H1 (cell line): ENCODE data around the gene SSH2. TPM values are rescaled to one million over a fixed set of nuclear protein-coding genes. Genes with fewer than 3 reads are reported as not detected.

Experiments used
- CTCF ChIA-PET: fragments of 300-600 bp; sonication (Branson Sonifier 250); formaldehyde crosslinking; loops from one replicate; lab custom pipeline; 2021; ENCODE audit not compliant: partially characterized antibody; lab: Charles Lee
- POLR2A ChIA-PET: fragments of 300-600 bp; sonication (Branson Sonifier 250); formaldehyde crosslinking; loops from one replicate; lab custom pipeline; 2021; ENCODE audit warnings: inconsistent platforms; ENCODE audit not compliant: partially characterized antibody; lab: Charles Lee
- DNase-seq, 2 experiments: peaks; one replicate each; pipeline versions ENCODE4 v3.0.0 to v3.0.0-alpha.2; 2010 to 2022; ENCODE audit warnings: low spot score in 2 of 2, low read depth in 1 of 2, mixed read lengths in 1 of 2
- FAIRE-seq: peaks from 2 replicates; lab custom pipeline; 2011; peaks lifted over from hg19 to GRCh38; lab: Jason Lieb, UNC
- H2AFZ ChIP-seq: 2 replicates; pipeline ENCODE4 v1.8.1; 2012; ENCODE audit warnings: low read length, inconsistent platforms
- H2AK5ac ChIP-seq: 2 replicates; pipeline ENCODE4 v1.6.1; 2013; ENCODE audit warnings: low read depth, low read length
- H2BK120ac ChIP-seq: replicated peaks from 2 replicates; pipeline ENCODE3; 2013; ENCODE audit warnings: low read depth, low read length, inconsistent platforms
- H2BK12ac ChIP-seq: 2 replicates; pipeline ENCODE4 v1.6.1; 2013; ENCODE audit warnings: low read depth, low read length
- H2BK15ac ChIP-seq: 2 replicates; pipeline ENCODE4 v1.6.1; 2013; ENCODE audit warnings: low read length
- H2BK20ac ChIP-seq: 2 replicates; pipeline ENCODE4 v1.6.1; 2013; ENCODE audit warnings: low read length
- H2BK5ac ChIP-seq: 2 replicates; pipeline ENCODE4 v1.6.1; 2013; ENCODE audit warnings: low read depth, low read length
- H3K14ac ChIP-seq: 2 replicates; pipeline ENCODE4 v1.6.1; 2013; ENCODE audit warnings: inconsistent platforms; ENCODE audit not compliant: insufficient read length
- H3K18ac ChIP-seq: 2 replicates; pipeline ENCODE4 v1.6.1; 2013; ENCODE audit warnings: low read length; ENCODE audit errors: extremely low read depth
- H3K23ac ChIP-seq: 2 replicates; pipeline ENCODE4 v1.6.1; 2013; ENCODE audit warnings: inconsistent platforms; ENCODE audit not compliant: insufficient read length
- H3K23me2 ChIP-seq: 2 replicates; pipeline ENCODE4 v1.6.1; 2013; ENCODE audit warnings: low read depth, low read length
- H3K27ac ChIP-seq: 2 replicates; pipeline ENCODE4 v1.6.1; 2011; ENCODE audit warnings: low read depth, low read length, inconsistent platforms
- H3K27me3 ChIP-seq, 4 experiments: replicated peaks in 1 of 4; 1 replicate in 1 of 4; 2 replicates in 3 of 4; pipeline versions ENCODE4 v1.6.1 to v1.8.1; 2011 to 2013; ENCODE audit warnings: low read length in 3 of 4, mild to moderate bottlenecking in 3 of 4, inconsistent platforms in 2 of 4, mixed read lengths in 2 of 4, moderate library complexity in 1 of 4; ENCODE audit not compliant: control insufficient read depth in 3 of 4, insufficient read depth in 3 of 4; ENCODE audit errors: extremely low read depth in 1 of 4
- H3K36me3 ChIP-seq, 4 experiments: 2 replicates each; pipeline versions ENCODE4 v1.6.1 to v1.8.1; 2011 to 2013; ENCODE audit warnings: mild to moderate bottlenecking in 4 of 4, low read length in 3 of 4, moderate library complexity in 2 of 4, control low read depth in 1 of 4, inconsistent platforms in 1 of 4; ENCODE audit not compliant: insufficient read depth in 4 of 4, control insufficient read depth in 2 of 4
- H3K4ac ChIP-seq: replicated peaks from 2 replicates; pipeline ENCODE3; 2013; ENCODE audit warnings: low read length, low read depth, mixed read lengths, inconsistent platforms; ENCODE audit not compliant: insufficient read length
- H3K4me1 ChIP-seq, 4 experiments: replicated peaks in 1 of 4; 1 replicate in 1 of 4; 2 replicates in 3 of 4; pipeline versions ENCODE4 v1.6.1 to v1.8.1; 2011 to 2013; ENCODE audit warnings: low read length in 3 of 4, inconsistent platforms in 2 of 4, mixed read lengths in 1 of 4; ENCODE audit not compliant: insufficient read depth in 4 of 4, control insufficient read depth in 3 of 4
- H3K4me2 ChIP-seq, 2 experiments: 2 replicates each; pipeline versions ENCODE4 v1.6.1 to v1.8.1; 2011 to 2013; ENCODE audit warnings: low read depth in 2 of 2, low read length in 2 of 2, control low read depth in 1 of 2, inconsistent platforms in 1 of 2, mild to moderate bottlenecking in 1 of 2; ENCODE audit not compliant: insufficient read depth in 1 of 2
- H3K4me3 ChIP-seq, 4 experiments: fragments of 200-600, 300-600 bp in 1 of 4; sonication (generic), shearing (Covaris generic), sonication (Bioruptor Twin) in 1 of 4; 2 replicates each; pipeline versions ENCODE4 v1.5.1 to v1.8.1; 2011 to 2016; ENCODE audit warnings: low read length in 4 of 4, low read depth in 3 of 4, control low read depth in 2 of 4, inconsistent platforms in 2 of 4, mild to moderate bottlenecking in 2 of 4, mixed read lengths in 1 of 4, moderate library complexity in 1 of 4; ENCODE audit not compliant: insufficient read depth in 2 of 4; ENCODE audit errors: extremely low read depth in 1 of 4
- H3K56ac ChIP-seq: replicated peaks from 2 replicates; pipeline ENCODE3; 2013; ENCODE audit warnings: low read depth, mild to moderate bottlenecking, mixed read lengths, low read length, inconsistent platforms; ENCODE audit not compliant: insufficient read length
- H3K79me1 ChIP-seq: 2 replicates; pipeline ENCODE4 v1.6.1; 2013; ENCODE audit warnings: low read depth, low read length, control low read depth
- H3K79me2 ChIP-seq, 2 experiments: 2 replicates each; pipeline versions ENCODE4 v1.6.1 to v1.8.1; 2012 to 2013; ENCODE audit warnings: low read length in 2 of 2, mild to moderate bottlenecking in 2 of 2, inconsistent platforms in 1 of 2; ENCODE audit not compliant: insufficient read depth in 2 of 2, control insufficient read depth in 1 of 2
- H3K9ac ChIP-seq, 4 experiments: replicated peaks in 1 of 4; 1 replicate in 1 of 4; 2 replicates in 3 of 4; pipeline versions ENCODE4 v1.6.1 to v1.8.1; 2011 to 2013; ENCODE audit warnings: low read depth in 3 of 4, low read length in 3 of 4, control low read depth in 2 of 4, mild to moderate bottlenecking in 2 of 4, moderate library complexity in 2 of 4, inconsistent platforms in 1 of 4; ENCODE audit errors: extremely low read depth in 1 of 4
- H3K9me3 ChIP-seq, 2 experiments: 2 replicates each; pipeline versions ENCODE4 v1.6.1 to v1.8.1; 2012 to 2013; ENCODE audit warnings: mild to moderate bottlenecking in 2 of 2, moderate library complexity in 2 of 2, control low read depth in 1 of 2, inconsistent platforms in 1 of 2, low read depth in 1 of 2, low read length in 1 of 2, mixed read lengths in 1 of 2; ENCODE audit not compliant: insufficient read depth in 2 of 2
- H4K20me1 ChIP-seq, 2 experiments: replicated peaks in 1 of 2; 2 replicates each; pipeline versions ENCODE3 to v1.8.1; 2011 to 2013; ENCODE audit warnings: inconsistent platforms in 2 of 2, low read length in 2 of 2, mild to moderate bottlenecking in 1 of 2; ENCODE audit not compliant: insufficient read depth in 2 of 2, control insufficient read depth in 1 of 2
- H4K5ac ChIP-seq: 2 replicates; pipeline ENCODE4 v1.6.1; 2013; ENCODE audit warnings: low read length, low read depth, mixed read lengths, inconsistent platforms; ENCODE audit not compliant: insufficient read length
- H4K8ac ChIP-seq: 2 replicates; pipeline ENCODE4 v1.8.0; 2013; ENCODE audit warnings: mild to moderate bottlenecking, moderate library complexity, low read length, inconsistent platforms; ENCODE audit not compliant: insufficient read depth; ENCODE audit errors: extremely low read depth
- H4K91ac ChIP-seq: replicated peaks from 2 replicates; pipeline ENCODE3; 2013; ENCODE audit warnings: low read length, mixed read lengths, inconsistent platforms; ENCODE audit not compliant: insufficient read length
- CHD2 ChIP-seq: IDR thresholded peaks from 2 replicates; pipeline ENCODE4 v1.6.1; 2012; ENCODE audit warnings: low read length, improper control_type of control experiment
- CREB1 ChIP-seq: IDR thresholded peaks from 2 replicates; pipeline ENCODE4 v1.6.1; 2012; ENCODE audit warnings: inconsistent platforms
- HDAC6 ChIP-seq: IDR thresholded peaks from one replicate; pipeline ENCODE4 v1.7.1; 2012; ENCODE audit warnings: low read depth, mild to moderate bottlenecking, inconsistent platforms, low read length, moderate library complexity
- KDM1A ChIP-seq: fragments of 200-600, 300-600 bp; sonication (generic); IDR thresholded peaks from 2 replicates; pipeline ENCODE4 v1.7.1; 2016; ENCODE audit warnings: mild to moderate bottlenecking, low read length, borderline replicate concordance
- KDM5A ChIP-seq: fragments of 200-600 bp; IDR thresholded peaks from 2 replicates; pipeline ENCODE4 v1.7.1; 2012; ENCODE audit warnings: mild to moderate bottlenecking, low read length, inconsistent platforms, mixed read lengths
- NRF1 ChIP-seq: IDR thresholded peaks from 2 replicates; pipeline ENCODE4 v1.6.1; 2011; ENCODE audit warnings: mild to moderate bottlenecking, low read depth, low read length, improper control_type of control experiment
- PHF8 ChIP-seq: fragments of 200-600 bp; sonication (generic); conservative IDR thresholded peaks from 2 replicates; pipeline ENCODE4 v1.7.1; 2012; ENCODE audit warnings: low read depth, mild to moderate bottlenecking, inconsistent platforms, low read length, moderate library complexity
- SIX5 ChIP-seq: IDR thresholded peaks from 2 replicates; pipeline ENCODE4 v1.6.1; 2011; ENCODE audit warnings: mild to moderate bottlenecking, low read depth, low read length
- TAF7 ChIP-seq: optimal IDR thresholded peaks from 2 replicates; pipeline ENCODE3; 2011; ENCODE audit warnings: low read depth, mild to moderate bottlenecking, inconsistent platforms, low read length, moderate library complexity, borderline replicate concordance
- YY1 ChIP-seq: IDR thresholded peaks from 2 replicates; pipeline ENCODE4 v1.6.1; 2011; ENCODE audit warnings: low read depth, mild to moderate bottlenecking, low read length
- WGBS, 2 experiments: shearing (Covaris generic) in 1 of 2; methylation state at CpG; one replicate each; pipeline versions ENCODE4 v1.1.6 to v1.1.7; 2013 to 2015; ENCODE audit warnings: low lambda C conversion rate in 2 of 2, mixed read lengths in 2 of 2, inconsistent platforms in 1 of 2, low coverage in 1 of 2, missing lambda C conversion rate in 1 of 2; ENCODE audit not compliant: insufficient replicate concordance in 2 of 2, insufficient coverage in 1 of 2, insufficient read length in 1 of 2; ENCODE audit errors: extremely low coverage in 1 of 2, missing lambda C conversion rate in 1 of 2; 5-methylcytosine and 5-hydroxymethylcytosine counted together
- polyA plus RNA-seq, 7 experiments: library from polyadenylated mRNA; depleted of rRNA in 3 of 7; stranded (reverse) in 5 of 7; unstranded in 2 of 7; fragments of >200 nt in 5 of 7; fragments of 200-250 nt in 2 of 7; gene quantifications; 1 replicate in 5 of 7; 2 replicates in 1 of 7; 4 replicates in 1 of 7; pipeline versions ENCODE4 v1.2.1 to v1.2.3, GENCODE V29; 2011 to 2013; ENCODE audit warnings: missing spikeins in 2 of 7, mixed read lengths in 2 of 7
- total RNA-seq: library from RNA; stranded (reverse); fragmentation: NEBNext Ultra II Directional; extraction: Animal tissue kit (Norgen Biotek cat#: 25700); gene quantifications from 2 replicates; pipeline ENCODE4 v1.2.1, GENCODE V29; 2021
- TF ChIP-seq, protein P1 (sequence below), 3 experiments: IDR thresholded peaks; 1 replicate in 2 of 3; 2 replicates in 1 of 3; pipeline versions ENCODE4 v1.5.1 to v1.6.1; 2011; ENCODE audit warnings: low read length in 3 of 3, mild to moderate bottlenecking in 3 of 3, inconsistent platforms in 2 of 3, low read depth in 1 of 3, moderate library complexity in 1 of 3; ENCODE audit not compliant: insufficient read depth in 1 of 3; ENCODE audit errors: control extremely low read depth in 1 of 3
- TF ChIP-seq, protein P2 (sequence below): IDR thresholded peaks from 2 replicates; pipeline ENCODE4 v1.6.1; 2011; ENCODE audit warnings: low read depth, mild to moderate bottlenecking, low read length; ENCODE audit not compliant: insufficient read depth

The SSH2 gene
- total and polyA plus RNA-seq, 2 of the 8 experiments (the other 6 are each of a cell fraction or from before 2014, with no cell fraction given), result 5.2 to 15.9 TPM

DNA sequence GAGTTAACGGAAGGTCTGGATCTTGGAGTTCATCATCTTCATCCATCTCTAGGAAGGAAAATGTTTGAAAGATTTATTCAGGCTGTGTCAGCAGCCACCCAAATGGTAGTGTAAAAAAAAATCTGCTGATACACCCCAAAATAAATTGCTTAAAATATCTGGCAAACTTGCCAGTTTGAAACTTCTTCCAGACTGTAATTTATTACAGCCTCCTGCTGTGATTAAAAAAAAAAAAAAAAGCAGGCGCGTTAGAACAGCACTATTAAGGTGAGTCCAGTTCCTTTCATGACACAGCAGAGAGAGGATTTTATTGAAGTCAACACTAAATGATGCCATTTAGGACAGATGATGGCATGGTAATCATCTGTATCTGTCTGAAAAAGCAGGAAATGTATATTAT, 166.8 kb downstream of the SSH2 start:
- no peaks in the 10 kb centered on the region for H4K20me1 ChIP-seq
- H2BK20ac ChIP-seq, result no peak overlapping the region
- H3K4me3 ChIP-seq, result no peak overlapping the region
- WGBS, 2 experiments, result 87% methylated on average over 3 of the region's 3 CpGs; no CpG with 5 or more reads in 1 of the 2 experiments
- H2BK120ac ChIP-seq, result no peak overlapping the region
- no peaks in the 10 kb centered on the region for H3K79me1 ChIP-seq
- H3K23ac ChIP-seq, result no peak overlapping the region
- H2BK15ac ChIP-seq, result no peak overlapping the region
- no peak overlapping the region for H2BK12ac ChIP-seq
- H3K79me2 ChIP-seq, result no peaks in the 10 kb centered on the region
- ChIA-PET POLR2A (no interaction called here), CTCF (interaction anchor here (1.1 kb wide), 1 partner anchor 16 kb away, joined by 4 read pairs; no protein-coding TSS in a partner anchor)
- H3K36me3 ChIP-seq, result no peaks in the 10 kb centered on the region
- H4K5ac ChIP-seq, result no peak overlapping the region
- no peaks in the 10 kb centered on the region for H3K9me3 ChIP-seq
- H3K4ac ChIP-seq, result no peak overlapping the region
- H3K27ac ChIP-seq, result no peak overlapping the region
- no peak overlapping the region for H4K91ac ChIP-seq
- no peak overlapping the region for H2AFZ ChIP-seq
- no peak overlapping the region for H2AK5ac ChIP-seq
- H3K14ac ChIP-seq, result no peak overlapping the region
- no peak overlapping the region for H3K9ac ChIP-seq
- peaks cover 0 to 12% (median 1%) of the 10 kb centered on the region in 4 experiments; a peak in 3 of 7 replicates for H3K27me3 ChIP-seq
- H3K56ac ChIP-seq, result no peak overlapping the region
- FAIRE-seq, result no peak
- no peak overlapping the region for H4K8ac ChIP-seq
- H3K18ac ChIP-seq, result no peak overlapping the region
- H3K4me2 ChIP-seq, result no peak overlapping the region
- peaks cover 9% of the 10 kb centered on the region for H3K23me2 ChIP-seq
- no peak overlapping the region for H2BK5ac ChIP-seq
- H3K4me1 ChIP-seq, result peaks cover 0 to 3% (median 2%) of the 10 kb centered on the region in 4 experiments; a peak in 5 of 7 replicates
- DNase-seq, result no peak
- TF ChIP-seq CREB1 (no peak), HDAC6 (no peak), YY1 (no peak), SIX5 (no peak), TAF7 (no peak), PHF8 (no peak), NRF1 (no peak), KDM5A (no peak), CHD2 (no peak), KDM1A (no peak)
- TF ChIP-seq, protein P1, sequence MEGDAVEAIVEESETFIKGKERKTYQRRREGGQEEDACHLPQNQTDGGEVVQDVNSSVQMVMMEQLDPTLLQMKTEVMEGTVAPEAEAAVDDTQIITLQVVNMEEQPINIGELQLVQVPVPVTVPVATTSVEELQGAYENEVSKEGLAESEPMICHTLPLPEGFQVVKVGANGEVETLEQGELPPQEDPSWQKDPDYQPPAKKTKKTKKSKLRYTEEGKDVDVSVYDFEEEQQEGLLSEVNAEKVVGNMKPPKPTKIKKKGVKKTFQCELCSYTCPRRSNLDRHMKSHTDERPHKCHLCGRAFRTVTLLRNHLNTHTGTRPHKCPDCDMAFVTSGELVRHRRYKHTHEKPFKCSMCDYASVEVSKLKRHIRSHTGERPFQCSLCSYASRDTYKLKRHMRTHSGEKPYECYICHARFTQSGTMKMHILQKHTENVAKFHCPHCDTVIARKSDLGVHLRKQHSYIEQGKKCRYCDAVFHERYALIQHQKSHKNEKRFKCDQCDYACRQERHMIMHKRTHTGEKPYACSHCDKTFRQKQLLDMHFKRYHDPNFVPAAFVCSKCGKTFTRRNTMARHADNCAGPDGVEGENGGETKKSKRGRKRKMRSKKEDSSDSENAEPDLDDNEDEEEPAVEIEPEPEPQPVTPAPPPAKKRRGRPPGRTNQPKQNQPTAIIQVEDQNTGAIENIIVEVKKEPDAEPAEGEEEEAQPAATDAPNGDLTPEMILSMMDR (IDR thresholded peaks at IDR 0.05; ENCODE audit: control extremely low read depth in 1 of 3, insufficient read depth in 1 of 3, low read depth in 1 of 3, low read length in 3 of 3), result no peak
- TF ChIP-seq, protein P2, sequence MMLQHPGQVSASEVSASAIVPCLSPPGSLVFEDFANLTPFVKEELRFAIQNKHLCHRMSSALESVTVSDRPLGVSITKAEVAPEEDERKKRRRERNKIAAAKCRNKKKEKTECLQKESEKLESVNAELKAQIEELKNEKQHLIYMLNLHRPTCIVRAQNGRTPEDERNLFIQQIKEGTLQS, result no peak
